PFSK-1 (cell line): ENCODE results near the gene GTPBP4.

Experiments
- FOXP2 ChIP-seq: optimal IDR thresholded peaks from 2 replicates; pipeline ENCODE3; 2011; ENCODE audit warnings: borderline replicate concordance, control low read depth, inconsistent platforms; ENCODE audit not compliant: insufficient read depth; ENCODE audit errors: extremely low read length, extremely low read depth
- POLR2AphosphoS5 ChIP-seq: IDR thresholded peaks from 2 replicates; pipeline ENCODE4 v1.6.1; 2012; ENCODE audit warnings: low read depth, mild to moderate bottlenecking, control low read depth, low read length, moderate library complexity
- TAF1 ChIP-seq: IDR thresholded peaks from 2 replicates; pipeline ENCODE4 v1.6.1; 2012; ENCODE audit warnings: low read length, control low read depth, borderline replicate concordance; ENCODE audit not compliant: insufficient read depth
- TF ChIP-seq, protein P1 (sequence below), 2 experiments: IDR thresholded peaks; 2 replicates each; pipeline versions ENCODE4 v1.6.1 to v1.8.0; 2011 to 2012; ENCODE audit warnings: low read depth in 2 of 2, low read length in 2 of 2, control low read depth in 1 of 2, inconsistent platforms in 1 of 2, mild to moderate bottlenecking in 1 of 2, moderate library complexity in 1 of 2; ENCODE audit not compliant: insufficient read depth in 1 of 2

GRCh38 chr10:962342-962741, 25.9 kb upstream of the GTPBP4 start:
- TF ChIP-seq FOXP2 (no peak), POLR2AphosphoS5 (no peak), TAF1 (no peak)
- TF ChIP-seq, protein P1, sequence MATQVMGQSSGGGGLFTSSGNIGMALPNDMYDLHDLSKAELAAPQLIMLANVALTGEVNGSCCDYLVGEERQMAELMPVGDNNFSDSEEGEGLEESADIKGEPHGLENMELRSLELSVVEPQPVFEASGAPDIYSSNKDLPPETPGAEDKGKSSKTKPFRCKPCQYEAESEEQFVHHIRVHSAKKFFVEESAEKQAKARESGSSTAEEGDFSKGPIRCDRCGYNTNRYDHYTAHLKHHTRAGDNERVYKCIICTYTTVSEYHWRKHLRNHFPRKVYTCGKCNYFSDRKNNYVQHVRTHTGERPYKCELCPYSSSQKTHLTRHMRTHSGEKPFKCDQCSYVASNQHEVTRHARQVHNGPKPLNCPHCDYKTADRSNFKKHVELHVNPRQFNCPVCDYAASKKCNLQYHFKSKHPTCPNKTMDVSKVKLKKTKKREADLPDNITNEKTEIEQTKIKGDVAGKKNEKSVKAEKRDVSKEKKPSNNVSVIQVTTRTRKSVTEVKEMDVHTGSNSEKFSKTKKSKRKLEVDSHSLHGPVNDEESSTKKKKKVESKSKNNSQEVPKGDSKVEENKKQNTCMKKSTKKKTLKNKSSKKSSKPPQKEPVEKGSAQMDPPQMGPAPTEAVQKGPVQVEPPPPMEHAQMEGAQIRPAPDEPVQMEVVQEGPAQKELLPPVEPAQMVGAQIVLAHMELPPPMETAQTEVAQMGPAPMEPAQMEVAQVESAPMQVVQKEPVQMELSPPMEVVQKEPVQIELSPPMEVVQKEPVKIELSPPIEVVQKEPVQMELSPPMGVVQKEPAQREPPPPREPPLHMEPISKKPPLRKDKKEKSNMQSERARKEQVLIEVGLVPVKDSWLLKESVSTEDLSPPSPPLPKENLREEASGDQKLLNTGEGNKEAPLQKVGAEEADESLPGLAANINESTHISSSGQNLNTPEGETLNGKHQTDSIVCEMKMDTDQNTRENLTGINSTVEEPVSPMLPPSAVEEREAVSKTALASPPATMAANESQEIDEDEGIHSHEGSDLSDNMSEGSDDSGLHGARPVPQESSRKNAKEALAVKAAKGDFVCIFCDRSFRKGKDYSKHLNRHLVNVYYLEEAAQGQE (IDR thresholded peaks at IDR 0.05; ENCODE audit: insufficient read depth in 1 of 2, low read depth in 2 of 2, low read length in 2 of 2) = no peak
